Activated CD8-positive, alpha-beta memory T cell treated with anti-CD3 and anti-CD28 coated beads, Interleukin-2, amount 50 U/mL, for 24 hours (primary cell): ENCODE results near the gene PRKRA.
"Not testable (repeated sequence)": the region's sequence is repeated elsewhere in the genome, so short reads cannot be mapped to it uniquely, and the experiment has no call there.

Source experiments
- DNase-seq: peaks from one replicate; pipeline ENCODE4 v3.0.0-alpha.2; 2020; ENCODE audit errors: extremely low read depth

The PRKRA gene

DNA sequence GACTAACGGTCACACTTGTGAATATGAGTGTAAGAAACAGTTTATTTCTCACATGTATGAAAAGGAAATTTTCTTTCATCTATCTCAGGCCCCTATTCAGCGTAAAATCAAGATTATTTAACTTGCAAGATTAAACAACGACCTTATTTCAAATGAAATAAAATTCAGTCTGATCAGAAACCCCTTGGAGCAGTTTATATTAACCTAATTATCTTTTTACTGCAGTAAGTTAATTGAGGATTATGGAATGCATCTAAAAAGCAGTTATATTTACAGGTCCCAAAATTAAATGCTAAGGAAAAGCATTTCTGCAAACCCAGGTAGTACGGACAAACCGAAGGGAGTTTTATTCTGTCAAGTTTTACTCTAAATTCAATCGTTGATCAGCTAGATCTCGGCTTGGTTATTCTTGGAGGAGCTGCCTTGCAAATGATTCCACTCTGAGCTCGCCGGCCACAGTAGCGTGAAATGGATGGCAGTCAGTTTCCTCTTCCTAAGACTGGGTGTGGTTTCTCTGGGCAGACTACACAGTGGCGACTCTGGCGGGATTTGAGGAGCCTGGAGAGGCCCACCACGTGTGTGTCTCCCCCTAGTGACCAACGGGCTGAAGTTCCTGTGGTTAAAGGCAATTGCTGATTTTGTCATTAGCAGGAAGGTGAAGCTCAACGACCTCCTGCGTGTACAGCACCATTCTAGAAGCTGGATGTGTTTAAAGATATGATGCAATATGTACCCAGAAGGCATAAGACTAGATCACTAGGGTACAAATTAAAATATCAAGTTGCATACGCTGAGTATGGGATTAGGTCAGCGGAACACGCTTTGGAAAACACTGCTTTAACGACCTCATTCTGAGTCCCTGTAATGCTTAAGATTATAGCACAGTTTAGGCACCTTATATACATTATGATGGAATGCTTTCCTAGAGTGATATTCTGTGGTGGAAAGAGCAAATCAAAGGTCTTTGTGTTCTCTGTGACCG, 36.4 kb downstream of the PRKRA start:
- DNase-seq = peak; percentile 65

- DNase-seq = peak; percentile 47
These were observed 37.3 kb downstream of the PRKRA start for GRCh38 chr2:178413472-178414265.

- not testable (repeated sequence) for DNase-seq
These were observed 38.5 kb downstream of the PRKRA start for GRCh38 chr2:178412453-178412852.

DNA sequence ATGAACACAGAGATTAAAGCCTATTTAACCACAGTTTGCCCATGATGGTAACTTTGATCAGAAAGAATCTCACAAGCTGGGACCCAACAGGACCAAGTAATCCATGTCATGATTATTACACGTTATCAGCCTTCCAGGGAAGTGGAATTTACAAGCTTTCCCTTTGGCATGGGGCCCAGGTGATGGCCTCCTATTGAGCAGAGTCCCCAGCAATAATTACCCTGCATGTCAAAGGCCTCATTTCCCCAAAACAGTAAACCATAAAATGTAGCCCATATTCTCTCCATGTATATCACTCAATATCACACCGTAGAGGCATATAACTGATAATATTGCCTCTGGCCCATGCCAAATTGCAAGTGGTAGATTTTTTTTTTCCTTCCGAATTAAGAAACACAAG, 38.9 kb downstream of the PRKRA start:
- no peak for DNase-seq

DNA sequence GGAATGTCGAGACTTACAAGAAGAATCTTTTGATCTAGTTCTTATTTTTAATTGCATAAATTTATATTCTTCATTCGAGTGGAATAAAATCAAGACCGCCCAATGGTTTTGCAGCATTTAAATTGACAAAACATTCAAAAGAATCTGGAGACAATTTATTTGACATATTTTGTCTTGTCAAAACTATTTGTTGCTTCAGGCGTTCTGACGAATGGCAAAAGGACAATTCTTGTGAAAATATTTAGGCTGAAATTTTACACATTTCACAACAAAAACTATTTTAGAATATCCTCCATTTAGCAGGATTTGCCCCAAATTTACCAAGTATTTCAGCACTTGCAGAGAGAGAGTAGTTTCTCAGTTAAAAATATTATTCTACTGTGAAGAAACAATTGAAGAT, 41.7 kb downstream of the PRKRA start:
- no peak for DNase-seq

GRCh38 chr2:178404368-178404767, 46.6 kb downstream of the PRKRA start:
- DNase-seq = no peak

DNA sequence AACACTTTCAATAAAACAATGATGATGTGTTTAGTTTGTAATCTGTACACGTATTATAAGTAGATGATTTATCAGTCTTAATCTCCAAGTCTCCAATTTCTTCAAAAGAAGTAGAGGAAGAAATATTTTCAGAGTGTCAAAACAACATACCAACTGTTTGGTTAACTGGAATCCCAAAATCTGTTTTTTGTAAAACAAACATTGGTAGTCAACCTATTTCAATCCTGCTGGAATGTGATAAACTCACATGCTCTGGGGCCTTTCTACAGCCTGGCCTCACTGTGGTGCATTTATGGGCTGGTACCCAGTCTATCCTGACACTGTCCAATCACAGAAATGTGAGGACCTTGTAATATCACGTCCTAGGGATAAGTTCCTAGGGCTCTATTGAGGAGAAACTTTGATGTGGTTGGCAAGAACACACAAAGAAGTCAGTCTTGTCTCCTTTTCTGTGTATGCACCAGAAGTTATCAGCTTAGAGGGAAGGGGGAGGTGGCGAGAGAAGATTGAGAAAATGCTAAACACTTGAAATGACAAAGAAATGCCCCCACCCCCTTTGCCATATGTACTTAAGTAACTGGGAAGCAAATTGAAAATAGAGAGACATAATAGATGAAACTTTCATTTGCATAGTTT, 47.2 kb downstream of the PRKRA start:
- no peak for DNase-seq

GRCh38 chr2:178401994-178402437, 49.0 kb downstream of the PRKRA start:
- DNase-seq = no peak

- DNase-seq = no peak
These were observed 53.9 kb downstream of the PRKRA start for GRCh38 chr2:178397002-178397605.

DNA sequence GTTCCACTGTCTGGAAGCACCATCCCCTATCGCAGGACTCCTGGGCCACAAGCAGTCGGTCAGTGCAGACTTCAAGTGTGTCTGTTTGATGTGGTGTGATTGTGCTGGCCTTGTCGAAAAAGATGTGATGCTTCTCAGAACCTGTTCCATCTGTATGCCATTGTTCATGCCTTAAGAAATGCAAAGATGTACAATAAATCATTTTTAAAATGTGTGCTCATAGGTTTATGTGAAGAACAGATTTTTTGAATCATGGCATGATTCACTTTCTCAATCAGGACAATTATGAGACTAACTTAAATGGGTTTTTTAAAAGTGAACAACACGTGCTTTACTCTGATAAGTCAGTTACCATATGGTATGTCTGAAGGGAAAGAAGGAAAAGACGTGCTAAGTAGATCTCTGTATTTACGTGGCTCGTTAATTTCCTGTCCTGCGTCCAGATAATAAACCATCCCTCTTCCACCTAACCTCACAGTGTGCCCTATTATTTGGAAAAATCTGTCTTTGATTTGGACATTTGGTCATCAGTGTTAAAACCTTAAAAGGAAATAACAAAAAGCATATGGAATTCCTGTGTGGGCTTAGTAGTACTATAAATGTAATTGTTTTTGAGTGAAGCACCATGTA, 54.9 kb downstream of the PRKRA start:
- no peak for DNase-seq

GRCh38 chr2:178395295-178395694, 55.7 kb downstream of the PRKRA start:
- no peak for DNase-seq

GRCh38 chr2:178394859-178395258, 56.1 kb downstream of the PRKRA start:
- no peak for DNase-seq

DNA sequence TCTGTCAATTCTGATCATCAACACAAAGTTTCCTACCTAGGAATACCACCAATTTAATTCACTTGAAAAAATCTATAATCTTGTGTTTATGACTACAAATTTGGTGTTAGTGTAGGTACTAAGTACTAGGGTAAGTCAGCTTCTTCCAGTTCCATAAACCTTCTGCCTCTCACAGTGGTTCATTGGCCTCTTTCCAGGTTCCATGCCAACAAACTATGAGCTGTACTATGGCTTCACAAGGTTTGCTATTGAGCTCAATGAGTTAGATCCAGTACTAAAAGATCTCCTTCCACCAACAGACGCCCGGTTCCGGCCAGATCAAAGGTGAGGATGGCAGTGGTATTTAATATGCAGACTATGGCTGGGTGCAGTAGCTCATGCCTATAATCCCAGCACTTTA, 58.8 kb downstream of the PRKRA start:
- no peak for DNase-seq

DNA sequence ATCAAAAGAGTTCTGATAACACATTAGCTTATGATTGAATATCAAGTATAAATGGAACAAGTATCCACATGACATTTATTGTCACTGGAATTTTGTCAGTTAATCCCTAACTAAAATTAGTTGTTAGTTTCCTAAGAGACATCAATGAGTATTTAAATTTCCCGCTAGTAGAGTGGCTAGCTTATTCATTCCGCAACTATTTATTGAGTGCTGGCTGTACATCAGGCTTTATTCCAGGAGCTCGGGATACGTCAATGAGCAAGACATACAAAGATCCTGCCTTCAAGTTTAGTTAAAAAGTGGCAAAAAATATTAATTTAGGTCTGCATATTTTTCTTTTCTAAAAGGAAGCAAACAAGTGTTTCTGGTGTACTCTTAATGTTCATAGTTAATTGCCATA, 59.3 kb downstream of the PRKRA start:
- DNase-seq = no peak

GRCh38 chr2:178388287-178388686, 62.7 kb downstream of the PRKRA start:
- no peak for DNase-seq

GRCh38 chr2:178386986-178387597, 63.9 kb downstream of the PRKRA start:
- no peak for DNase-seq

GRCh38 chr2:178385595-178386148, 65.3 kb downstream of the PRKRA start:
- no peak for DNase-seq

- no peak for DNase-seq
These were observed 67.3 kb downstream of the PRKRA start for GRCh38 chr2:178383718-178384117.
